IMR-90 (cell line): ENCODE results near the gene SLC46A1. TPM values are rescaled to one million over a fixed set of nuclear protein-coding genes. Genes with fewer than 3 reads are reported as not detected.

Experiments
- ATAC-seq: fragments of 200-7000 bp; cut with Tn5 transposase; 2 replicates; pipeline ENCODE4 v1.9.1; 2020; ENCODE audit warnings: low read depth, mild to moderate bottlenecking, moderate library complexity
- BruUV-seq: library from RNA; stranded (reverse); fragments of 400-500 nt; replicated peaks from 2 replicates; lab custom pipeline; 2021; lab: Mats Ljungman, UMichigan
- CTCF ChIA-PET: fragments of 300-600 bp; formaldehyde crosslinking; extraction: SDS; loops from one replicate; lab custom pipeline; 2021; ENCODE audit warnings: antibody characterized with exemption; lab: Yijun Ruan, JAX
- POLR2A ChIA-PET: fragments of 300-600 bp; sonication (Branson Sonifier 250); formaldehyde crosslinking; loops from one replicate; lab custom pipeline; 2022; ENCODE audit warnings: antibody characterized with exemption; ENCODE audit not compliant: unreplicated experiment; lab: Charles Lee
- DNase-seq: peaks from one replicate; pipeline ENCODE4 v3.0.0; 2013
- H2AFZ ChIP-seq: replicated peaks from 2 replicates; pipeline ENCODE3; 2013; ENCODE audit warnings: low read length, mild to moderate bottlenecking; ENCODE audit not compliant: poor library complexity
- H2AK5ac ChIP-seq: 2 replicates; pipeline ENCODE4 v1.6.1; 2013; ENCODE audit warnings: low read depth, low read length, inconsistent platforms
- H2AK9ac ChIP-seq: replicated peaks from 2 replicates; pipeline ENCODE3; 2013; ENCODE audit warnings: mild to moderate bottlenecking, low read depth, low read length, moderate library complexity; ENCODE audit not compliant: poor library complexity
- H2BK120ac ChIP-seq: 2 replicates; pipeline ENCODE4 v1.6.1; 2013; ENCODE audit warnings: low read depth, low read length, inconsistent platforms
- H2BK15ac ChIP-seq: 3 replicates; pipeline ENCODE4 v1.6.1; 2013; ENCODE audit warnings: low read depth, low read length, inconsistent platforms
- H2BK20ac ChIP-seq: 2 replicates; pipeline ENCODE4 v1.6.1; 2013; ENCODE audit warnings: low read depth, mild to moderate bottlenecking, inconsistent platforms, low read length, moderate library complexity
- H2BK5ac ChIP-seq: 2 replicates; pipeline ENCODE4 v1.6.1; 2013; ENCODE audit warnings: mild to moderate bottlenecking, low read depth, low read length, inconsistent platforms; ENCODE audit not compliant: poor library complexity, severe bottlenecking
- H3K14ac ChIP-seq: replicated peaks from 2 replicates; pipeline ENCODE4 v1.6.1; 2013; ENCODE audit warnings: low read depth, low read length, inconsistent platforms
- H3K18ac ChIP-seq: 2 replicates; pipeline ENCODE4 v1.6.1; 2013; ENCODE audit warnings: low read depth, low read length, control low read depth
- H3K23ac ChIP-seq: 2 replicates; pipeline ENCODE4 v1.6.1; 2013; ENCODE audit warnings: low read depth, low read length, inconsistent platforms
- H3K27ac ChIP-seq: 2 replicates; pipeline ENCODE4 v1.5.1; 2013; ENCODE audit warnings: mild to moderate bottlenecking, control low read depth, low read length; ENCODE audit not compliant: insufficient read depth
- H3K27me3 ChIP-seq: 2 replicates; pipeline ENCODE4 v1.6.1; 2013; ENCODE audit warnings: low read length; ENCODE audit not compliant: control insufficient read depth, insufficient read depth
- H3K36me3 ChIP-seq: 2 replicates; pipeline ENCODE4 v1.6.1; 2013; ENCODE audit warnings: low read length, mixed read lengths; ENCODE audit not compliant: control insufficient read depth, insufficient read depth
- H3K4ac ChIP-seq: 2 replicates; pipeline ENCODE4 v1.6.1; 2013; ENCODE audit warnings: low read depth, low read length, inconsistent platforms
- H3K4me1 ChIP-seq: 2 replicates; pipeline ENCODE4 v1.6.1; 2013; ENCODE audit warnings: low read length, mixed read lengths; ENCODE audit not compliant: control insufficient read depth, insufficient read depth
- H3K4me2 ChIP-seq: 2 replicates; pipeline ENCODE4 v1.6.1; 2013; ENCODE audit warnings: low read depth, mild to moderate bottlenecking, control low read depth, low read length, moderate library complexity
- H3K4me3 ChIP-seq: 2 replicates; pipeline ENCODE4 v1.5.1; 2013; ENCODE audit warnings: low read depth, mild to moderate bottlenecking, control low read depth, low read length, moderate library complexity; ENCODE audit not compliant: insufficient read depth
- H3K56ac ChIP-seq: 2 replicates; pipeline ENCODE4 v1.6.1; 2013; ENCODE audit warnings: low read length, inconsistent platforms; ENCODE audit not compliant: insufficient read depth; ENCODE audit errors: extremely low read depth
- H3K79me1 ChIP-seq, 2 experiments: 2 replicates each; pipeline ENCODE4 v1.6.1; 2013; ENCODE audit warnings: low read length in 2 of 2, inconsistent platforms in 1 of 2, low read depth in 1 of 2
- H3K9ac ChIP-seq: 2 replicates; pipeline ENCODE4 v1.6.1; 2013; ENCODE audit warnings: low read depth, low read length, control low read depth
- H3K9me1 ChIP-seq: 2 replicates; pipeline ENCODE4 v1.6.1; 2013; ENCODE audit warnings: low read length, inconsistent platforms; ENCODE audit not compliant: insufficient read depth
- H3K9me3 ChIP-seq: 2 replicates; pipeline ENCODE4 v1.6.1; 2013; ENCODE audit warnings: low read length; ENCODE audit not compliant: control insufficient read depth, insufficient read depth
- H4K20me1 ChIP-seq: 2 replicates; pipeline ENCODE4 v1.6.1; 2013; ENCODE audit warnings: low read length, inconsistent platforms; ENCODE audit not compliant: insufficient read depth
- H4K5ac ChIP-seq: 2 replicates; pipeline ENCODE4 v1.6.1; 2013; ENCODE audit warnings: mild to moderate bottlenecking, low read depth, low read length, control low read depth
- H4K8ac ChIP-seq, 2 experiments: 2 replicates each; pipeline ENCODE4 v1.6.1; 2013; ENCODE audit warnings: low read depth in 2 of 2, low read length in 2 of 2, control low read depth in 1 of 2, inconsistent platforms in 1 of 2
- H4K91ac ChIP-seq: 2 replicates; pipeline ENCODE4 v1.6.1; 2013; ENCODE audit warnings: low read depth, low read length, inconsistent platforms; ENCODE audit not compliant: insufficient read depth
- BHLHE40 ChIP-seq: fragments of 150-350 bp; IDR thresholded peaks from 2 replicates; pipeline ENCODE4 v1.6.1; 2016; ENCODE audit warnings: mild to moderate bottlenecking, low read depth, low read length
- FOS ChIP-seq: fragments of 150-350 bp; IDR thresholded peaks from 2 replicates; pipeline ENCODE4 v1.6.1; 2016; ENCODE audit warnings: low read depth, low read length
- MAFK ChIP-seq: IDR thresholded peaks from 2 replicates; pipeline ENCODE4 v1.6.1; 2012; ENCODE audit warnings: low read depth, low read length, improper control_type of control experiment
- MAZ ChIP-seq: IDR thresholded peaks from 2 replicates; pipeline ENCODE4 v1.6.1; 2012; ENCODE audit warnings: low read depth, mild to moderate bottlenecking, low read length, improper control_type of control experiment, moderate library complexity, borderline replicate concordance
- NFE2L2 ChIP-seq: fragments of 150-350 bp; IDR thresholded peaks from 2 replicates; pipeline ENCODE4 v1.6.1; 2016; ENCODE audit warnings: low read depth, mild to moderate bottlenecking, low read length
- POLR2A ChIP-seq: IDR thresholded peaks from 2 replicates; pipeline ENCODE4 v1.6.1; 2012; ENCODE audit warnings: mild to moderate bottlenecking, low read depth, low read length
- RAD21 ChIP-seq: IDR thresholded peaks from 2 replicates; pipeline ENCODE4 v1.6.1; 2012; ENCODE audit warnings: low read length, improper control_type of control experiment
- RCOR1 ChIP-seq: IDR thresholded peaks from 2 replicates; pipeline ENCODE4 v1.6.1; 2012; ENCODE audit warnings: mild to moderate bottlenecking, low read length, improper control_type of control experiment; ENCODE audit not compliant: insufficient replicate concordance
- SMC3 ChIP-seq: fragments of 150-350 bp; IDR thresholded peaks from 2 replicates; pipeline ENCODE4 v1.6.1; 2016; ENCODE audit warnings: low read depth, mild to moderate bottlenecking, antibody characterized with exemption, low read length, moderate library complexity
- WGBS, 2 experiments: methylation state at CpG; one replicate each; pipeline versions ENCODE4 v1.1.5 to v1.1.7; 2013; ENCODE audit warnings: missing lambda C conversion rate in 2 of 2; ENCODE audit not compliant: insufficient read length in 1 of 2; ENCODE audit errors: extremely low coverage in 2 of 2; 5-methylcytosine and 5-hydroxymethylcytosine counted together
- dilution Hi-C: fragments of 300-500 bp; cut with HindIII; formaldehyde crosslinking; loops from one replicate; pipeline ENCODE4 v1.14.3; 2018; ENCODE audit warnings: low sequenced_read_pairs; ENCODE audit not compliant: unreplicated experiment
- in situ Hi-C: fragments of 300-500 bp; cut with MboI; formaldehyde crosslinking; loops from 3 replicates; pipeline ENCODE4 v1.14.3; 2019; ENCODE audit warnings: low sequenced_read_pairs, inconsistent platforms, mixed read lengths
- intact Hi-C: fragments of 100-400 bp; cut with micrococcal nuclease; formaldehyde crosslinking; loops from 2 replicates; pipeline ENCODE4 v1.10.0; 2022
- polyA plus RNA-seq, 3 experiments: library from polyadenylated mRNA; depleted of rRNA; stranded (reverse); fragments of >200 nt; gene quantifications; 2 replicates each; pipeline ENCODE4 v1.2.3, GENCODE V29; 2012; ENCODE audit warnings: low replicate concordance in 1 of 3
- total RNA-seq: library from RNA; depleted of rRNA; stranded (reverse); fragments of >200 nt; gene quantifications from 2 replicates; pipeline ENCODE4 v1.2.3, GENCODE V29; 2012
- TF ChIP-seq, protein P1 (sequence below): conservative IDR thresholded peaks from 2 replicates; pipeline ENCODE4 v1.5.1; 2012; ENCODE audit warnings: mild to moderate bottlenecking, low read depth, low read length, improper control_type of control experiment

The SLC46A1 gene
- total and polyA plus RNA-seq, 2 of the 4 experiments (the other 2 are of a cell fraction), result 2.7 to 3.9 TPM

DNA sequence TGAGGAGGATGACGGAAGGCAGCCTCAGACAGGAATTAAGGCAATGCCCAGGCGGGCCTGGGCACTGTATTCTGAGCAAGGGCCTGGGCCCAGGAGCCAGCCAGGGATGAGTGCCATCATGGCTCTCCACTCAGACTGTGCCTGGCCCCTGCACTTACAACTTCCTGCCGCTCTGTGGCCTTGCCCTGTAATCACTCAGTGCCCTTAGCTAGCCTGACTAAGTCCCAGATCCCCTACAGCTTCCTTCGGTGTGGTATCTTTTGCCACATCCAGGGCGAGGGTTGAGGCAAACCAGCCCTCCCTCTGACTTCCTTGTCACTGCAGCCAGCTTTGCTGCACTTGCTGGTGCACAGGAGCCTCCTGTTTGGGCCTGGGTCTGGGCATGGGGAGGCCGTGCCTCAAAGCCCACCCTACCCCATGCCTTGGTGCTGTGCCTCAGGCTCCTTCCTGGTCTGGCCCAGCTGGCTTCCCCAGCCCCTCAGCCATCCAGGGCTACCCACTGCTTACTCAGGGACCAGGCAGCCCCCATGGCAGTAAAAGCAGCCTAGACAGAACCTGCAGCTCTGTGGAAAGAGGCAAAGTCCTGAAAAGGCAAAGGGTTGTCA lies 9.3 kb downstream of the SLC46A1 start:
- Histone ChIP-seq H3K23ac (no peak overlapping the region), H2AK9ac (no peak overlapping the region), H3K9me1 (peaks cover 19% of the 10 kb centered on the region; the same call in 1 of the 2 replicates), H2BK15ac (no peak overlapping the region), H3K56ac (no peak overlapping the region), H3K4ac (no peak overlapping the region), H2BK120ac (no peak overlapping the region), H3K4me3 (no peak overlapping the region), H3K4me2 (no peak overlapping the region), H3K27me3 (no peaks in the 10 kb centered on the region), H4K8ac (no peak overlapping the region), H2AFZ (no peak overlapping the region), H3K14ac (no peak overlapping the region), H4K91ac (no peak overlapping the region), H4K20me1 (no peaks in the 10 kb centered on the region), H3K9ac (no peak overlapping the region), H3K27ac (no peak overlapping the region), H2BK20ac (no peak overlapping the region), H2BK5ac (no peak overlapping the region), H3K9me3 (no peaks in the 10 kb centered on the region), H3K36me3 (peaks cover 27% of the 10 kb centered on the region), H4K5ac (no peak overlapping the region), H2AK5ac (no peak overlapping the region), H3K18ac (no peak overlapping the region), H3K4me1 (peaks cover 9% of the 10 kb centered on the region), H3K79me1 (no peaks in the 10 kb centered on the region)
- POLR2A ChIA-PET, result no interaction called here
- 100% methylated on average over 1 of the region's 6 CpGs; no CpG with 5 or more reads in 1 of the 2 experiments for WGBS, 2 experiments
- intact Hi-C loops (no loop called here), dilution Hi-C loops (no loop called here), in situ Hi-C loops (no loop called here)
- ATAC-seq (no peak), DNase-seq (no peak)
- CTCF ChIA-PET, result no interaction called here
- BruUV-seq, result no TSS peak
- no peak for TF ChIP-seq SMC3
- TF ChIP-seq MAFK, result no peak
- TF ChIP-seq RAD21, result no peak
- TF ChIP-seq RCOR1, result no peak
- no peak for TF ChIP-seq MAZ
- TF ChIP-seq, protein P1, sequence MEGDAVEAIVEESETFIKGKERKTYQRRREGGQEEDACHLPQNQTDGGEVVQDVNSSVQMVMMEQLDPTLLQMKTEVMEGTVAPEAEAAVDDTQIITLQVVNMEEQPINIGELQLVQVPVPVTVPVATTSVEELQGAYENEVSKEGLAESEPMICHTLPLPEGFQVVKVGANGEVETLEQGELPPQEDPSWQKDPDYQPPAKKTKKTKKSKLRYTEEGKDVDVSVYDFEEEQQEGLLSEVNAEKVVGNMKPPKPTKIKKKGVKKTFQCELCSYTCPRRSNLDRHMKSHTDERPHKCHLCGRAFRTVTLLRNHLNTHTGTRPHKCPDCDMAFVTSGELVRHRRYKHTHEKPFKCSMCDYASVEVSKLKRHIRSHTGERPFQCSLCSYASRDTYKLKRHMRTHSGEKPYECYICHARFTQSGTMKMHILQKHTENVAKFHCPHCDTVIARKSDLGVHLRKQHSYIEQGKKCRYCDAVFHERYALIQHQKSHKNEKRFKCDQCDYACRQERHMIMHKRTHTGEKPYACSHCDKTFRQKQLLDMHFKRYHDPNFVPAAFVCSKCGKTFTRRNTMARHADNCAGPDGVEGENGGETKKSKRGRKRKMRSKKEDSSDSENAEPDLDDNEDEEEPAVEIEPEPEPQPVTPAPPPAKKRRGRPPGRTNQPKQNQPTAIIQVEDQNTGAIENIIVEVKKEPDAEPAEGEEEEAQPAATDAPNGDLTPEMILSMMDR, result no peak
- TF ChIP-seq BHLHE40, result no peak
- TF ChIP-seq NFE2L2, result no peak
- no peak for TF ChIP-seq POLR2A
- TF ChIP-seq FOS, result no peak
